Endothelial cell (in vitro differentiated cells): ENCODE results near the gene OR52B6. TPM values are rescaled to one million over a fixed set of nuclear protein-coding genes. Genes with fewer than 3 reads are reported as not detected.

ENCODE experiments used
- DNase-seq: peaks from one replicate; pipeline ENCODE4 v3.0.0; 2021; ENCODE audit warnings: low spot score
- H3K27ac Mint-ChIP-seq: one replicate; pipeline ENCODE4 v1.8.0; 2021; ENCODE audit warnings: mixed read lengths, inconsistent platforms; ENCODE audit not compliant: unreplicated experiment
- H3K27me3 Mint-ChIP-seq: one replicate; pipeline ENCODE4 v1.8.0; 2021; ENCODE audit warnings: mild to moderate bottlenecking, moderate library complexity, mixed read lengths, inconsistent platforms; ENCODE audit not compliant: unreplicated experiment
- H3K36me3 Mint-ChIP-seq: one replicate; pipeline ENCODE4 v1.8.0; 2021; ENCODE audit warnings: mild to moderate bottlenecking, low read depth, mixed read lengths, inconsistent platforms; ENCODE audit not compliant: unreplicated experiment
- H3K4me1 Mint-ChIP-seq: one replicate; pipeline ENCODE4 v1.8.0; 2021; ENCODE audit warnings: mild to moderate bottlenecking, mixed read lengths, inconsistent platforms; ENCODE audit not compliant: unreplicated experiment
- H3K4me3 Mint-ChIP-seq: one replicate; pipeline ENCODE4 v1.8.0; 2021; ENCODE audit warnings: mild to moderate bottlenecking, mixed read lengths, inconsistent platforms; ENCODE audit not compliant: unreplicated experiment
- H3K9me3 Mint-ChIP-seq: one replicate; pipeline ENCODE4 v1.8.0; 2021; ENCODE audit warnings: mixed read lengths, inconsistent platforms; ENCODE audit not compliant: unreplicated experiment
- CTCF ChIP-seq: fragments of 200-600 bp; sonication (generic); IDR thresholded peaks from one replicate; pipeline ENCODE4 v1.5.0; 2021; ENCODE audit warnings: antibody characterized with exemption; ENCODE audit not compliant: unreplicated experiment
- total RNA-seq: library from RNA; stranded (reverse); fragmentation: NEBNext Ultra II Directional; extraction: Animal tissue kit (Norgen Biotek cat#: 25700); gene quantifications from one replicate; pipeline ENCODE4 v1.2.1, GENCODE V29; 2021; ENCODE audit not compliant: unreplicated experiment

OR52B6 gene
- total RNA-seq, 1 donor from 2014 or later, result not detected

DNA sequence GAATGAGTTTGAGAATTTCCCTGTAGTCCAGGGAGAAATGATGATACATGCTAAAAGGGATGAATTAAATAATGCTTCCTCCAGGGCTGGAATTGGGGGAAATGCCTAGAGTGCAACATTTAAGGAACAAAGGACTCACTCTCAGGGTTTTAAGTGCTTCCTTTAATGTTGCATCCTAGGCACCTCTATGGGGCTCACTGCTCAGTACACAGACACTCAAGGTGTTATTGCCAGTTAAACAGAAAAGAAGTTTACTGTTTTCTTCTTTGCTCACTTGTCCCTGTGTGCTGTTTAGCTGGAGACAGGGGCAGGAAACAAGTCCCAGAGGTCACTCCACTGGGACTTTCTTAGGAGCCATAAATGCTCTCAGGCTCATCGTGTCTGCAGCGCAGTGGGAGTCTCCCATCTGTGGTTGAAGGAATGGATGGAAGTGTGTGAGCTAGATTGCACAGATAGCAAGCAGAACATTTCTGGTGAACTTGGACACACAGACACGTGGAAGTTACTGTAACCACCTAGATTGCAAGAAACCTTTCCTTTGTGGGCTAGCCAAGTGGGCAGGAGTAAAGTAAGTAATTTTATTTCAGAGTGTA is 24.0 kb upstream of the OR52B6 start:
- DNase-seq, result no peak
- Mint-ChIP-seq H3K4me3 (no peak overlapping the region), H3K27ac (no peak overlapping the region), H3K36me3 (no peaks in the 10 kb centered on the region), H3K9me3 (no peaks in the 10 kb centered on the region), H3K27me3 (no peaks in the 10 kb centered on the region), H3K4me1 (peaks cover 10% of the 10 kb centered on the region)
- no peak for TF ChIP-seq CTCF

DNA sequence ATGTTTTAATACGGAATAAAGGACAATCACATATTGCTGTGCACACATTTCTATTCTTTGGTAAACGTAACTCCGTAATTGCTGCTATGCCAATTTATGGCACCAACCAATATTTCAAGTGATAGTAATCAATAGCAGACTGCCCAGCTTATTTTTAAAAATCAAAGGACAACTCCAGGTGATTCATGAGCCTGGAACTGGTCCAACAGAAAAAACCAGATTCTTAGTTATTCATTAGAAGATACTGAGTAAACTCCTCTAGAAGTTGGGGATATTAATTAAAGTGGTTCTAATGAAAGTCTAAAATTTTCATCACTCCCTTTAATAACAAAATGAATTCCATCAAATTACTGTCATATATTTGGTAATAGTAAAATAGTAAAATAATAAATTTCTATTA is 22.9 kb upstream of the OR52B6 start:
- Mint-ChIP-seq H3K27ac (no peak overlapping the region), H3K36me3 (no peaks in the 10 kb centered on the region), H3K9me3 (no peaks in the 10 kb centered on the region), H3K4me1 (peaks cover 10% of the 10 kb centered on the region), H3K27me3 (no peaks in the 10 kb centered on the region), H3K4me3 (no peak overlapping the region)
- no peak for DNase-seq
- no peak for TF ChIP-seq CTCF

- Mint-ChIP-seq H3K27ac (no peak overlapping the region), H3K36me3 (no peaks in the 10 kb centered on the region), H3K27me3 (no peaks in the 10 kb centered on the region), H3K4me1 (peaks cover 5% of the 10 kb centered on the region), H3K4me3 (no peak overlapping the region), H3K9me3 (no peaks in the 10 kb centered on the region)
- no peak for TF ChIP-seq CTCF
- no peak for DNase-seq
These were observed 16.2 kb upstream of the OR52B6 start for GRCh38 chr11:5564259-5565019.

DNA sequence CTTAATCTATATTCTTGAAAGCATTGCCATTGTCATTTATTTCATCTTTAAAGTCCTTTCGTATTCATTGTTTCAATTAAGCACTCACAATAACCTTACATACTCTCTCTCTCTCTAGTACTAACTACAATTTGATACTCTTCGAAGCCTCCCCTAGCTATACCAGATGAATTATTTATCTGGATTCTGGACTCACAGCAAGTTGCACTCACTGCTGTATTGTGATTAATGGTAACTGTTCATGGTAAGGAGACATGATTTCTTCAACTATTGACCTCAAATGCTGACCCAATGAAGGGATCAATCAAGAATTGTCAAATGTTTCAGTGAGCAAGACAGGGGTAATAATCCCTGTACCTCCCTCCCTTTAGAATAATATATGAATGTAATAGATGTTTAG is 6.0 kb upstream of the OR52B6 start:
- DNase-seq, result no peak
- Mint-ChIP-seq H3K9me3 (no peaks in the 10 kb centered on the region), H3K36me3 (no peaks in the 10 kb centered on the region), H3K4me3 (no peak overlapping the region), H3K27ac (no peak overlapping the region), H3K4me1 (no peaks in the 10 kb centered on the region), H3K27me3 (no peaks in the 10 kb centered on the region)
- TF ChIP-seq CTCF, result no peak

GRCh38 chr11:5575152-5575551 is 5.5 kb upstream of the OR52B6 start:
- TF ChIP-seq CTCF, result no peak
- Mint-ChIP-seq H3K9me3 (no peaks in the 10 kb centered on the region), H3K27ac (no peak overlapping the region), H3K27me3 (no peaks in the 10 kb centered on the region), H3K4me1 (no peaks in the 10 kb centered on the region), H3K36me3 (no peaks in the 10 kb centered on the region), H3K4me3 (no peak overlapping the region)
- DNase-seq, result no peak
